ENCODE results near the gene PKD1L1.

- no peak for TF ChIP-seq POLR2A (IDR thresholded peaks at IDR 0.05)
- TF ChIP-seq CTCF (IDR thresholded peaks at IDR 0.05): no peak
These were observed 223.1 kb downstream of the PKD1L1 start for GRCh38 chr7:47725031-47725780.
